Left lung (tissue), 10 donors: ENCODE measurements around the gene VPS37C. TPM values are rescaled to one million over a fixed set of nuclear protein-coding genes. Genes with fewer than 3 reads are reported as not detected.
A peak's percentile ranks its signal among the peaks of the same experiment; 100 is the strongest.

Source experiments
- ATAC-seq: fragments of 200-7000 bp; cut with Tn5 transposase; one replicate; pipeline ENCODE4 v1.9.1; 2020; ENCODE audit warnings: moderate library complexity
- DNase-seq, 4 donors: peaks; one replicate each; pipeline ENCODE4 v3.0.0-alpha.2; 2013 to 2020
- H3K27ac ChIP-seq, 2 donors: fragments of 200-600 bp; sonication (generic) in 1 of 2; one replicate each; pipeline versions ENCODE4 v1.5.0 to v1.8.0; 2020 to 2021
- H3K27me3 ChIP-seq, 2 donors: fragments of 200-600 bp; sonication (generic) in 1 of 2; one replicate each; pipeline versions ENCODE4 v1.5.0 to v1.8.0; 2020 to 2021
- H3K36me3 ChIP-seq, 2 donors: fragments of 200-600 bp; sonication (generic) in 1 of 2; one replicate each; pipeline versions ENCODE4 v1.5.0 to v1.8.0; 2020 to 2021
- H3K4me1 ChIP-seq, 2 donors: fragments of 200-600 bp; one replicate each; pipeline ENCODE4 v1.8.0; 2021
- H3K4me3 ChIP-seq, 2 donors: fragments of 200-600 bp; sonication (generic) in 1 of 2; one replicate each; pipeline versions ENCODE4 v1.5.0 to v1.8.0; 2020 to 2021; ENCODE audit warnings: mild to moderate bottlenecking in 1 of 2
- H3K9me3 ChIP-seq, 2 donors: fragments of 200-600 bp; sonication (generic) in 1 of 2; one replicate each; pipeline versions ENCODE4 v1.5.0 to v1.8.0; 2020 to 2021
- CTCF ChIP-seq, 2 donors: fragments of 200-600 bp; sonication (generic) in 1 of 2; IDR thresholded peaks; one replicate each; pipeline versions ENCODE4 v1.5.0 to v1.8.0; 2021; ENCODE audit warnings: antibody characterized with exemption in 2 of 2
- intact Hi-C, 2 donors: fragments of 100-400 bp; cut with DNase I; formaldehyde crosslinking; loops; one replicate each; pipeline versions ENCODE4 v1.11.2 to v1.14.2; 2022
- polyA plus RNA-seq, 6 donors: library from polyadenylated mRNA; unstranded; fragments of 120-200 nt; gene quantifications; one replicate each; pipeline ENCODE4 v1.2.1, GENCODE V29; 2013; ENCODE audit not compliant: insufficient read length in 6 of 6
- total RNA-seq, 2 donors: library from RNA; stranded (reverse); fragmentation: NEBNext Ultra II Directional; extraction: Animal tissue kit (Norgen Biotek cat#: 25700); gene quantifications; one replicate each; pipeline ENCODE4 v1.2.1, GENCODE V29; 2021
- donor health status: DM: no; HTN: yes; CAD: no.
- donor health status: DM: no; HTN: no; CAD: no.

Gene VPS37C
- total and polyA plus RNA-seq, 8 donors, result 14.7 to 30.8 (median 17.7) TPM

GRCh38 chr11:61128947-61129638 lies 32.1 kb downstream of the VPS37C start:
- Histone ChIP-seq H3K9me3 (no peaks in the 10 kb centered on the region), H3K4me3 (no peak overlapping the region), H3K27me3 (no peaks in the 10 kb centered on the region), H3K27ac (no peak overlapping the region), H3K36me3 (peaks cover 0 to 45% of the 10 kb centered on the region in 2 donors), H3K4me1 (peaks cover 9 to 13% of the 10 kb centered on the region in 2 donors)
- ATAC-seq (no peak), DNase-seq (no peak)
- intact Hi-C loops, result loop anchor here in 1 of 2 donors (2.0 kb wide), 1 partner anchor 158 kb away; the partner anchor contains the start of gene CD6
- TF ChIP-seq CTCF (IDR thresholded peaks at IDR 0.05), result no peak

- H3K4me3 ChIP-seq, result no peak overlapping the region
- peaks cover 9 to 13% of the 10 kb centered on the region in 2 donors for H3K4me1 ChIP-seq
- TF ChIP-seq CTCF (IDR thresholded peaks at IDR 0.05), result no peak
- H3K9me3 ChIP-seq, result no peaks in the 10 kb centered on the region
- intact Hi-C loops, result loop anchor here in 1 of 2 donors (2.0 kb wide), 1 partner anchor 157 kb away; the partner anchor contains the start of gene CD6
- no peak for ATAC-seq
- peaks cover 0 to 34% of the 10 kb centered on the region in 2 donors for H3K36me3 ChIP-seq
- H3K27me3 ChIP-seq, result no peaks in the 10 kb centered on the region
- DNase-seq, result no peak
- H3K27ac ChIP-seq, result no peak overlapping the region
Observed at GRCh38 chr11:61127991-61128390, 33.2 kb downstream of the VPS37C start.

- DNase-seq, result peak in 1 of 4 donors; percentile 44
- ATAC-seq, result no peak
- Histone ChIP-seq H3K27me3 (no peaks in the 10 kb centered on the region), H3K9me3 (no peaks in the 10 kb centered on the region), H3K27ac (no peak overlapping the region), H3K36me3 (peaks cover 0 to 17% of the 10 kb centered on the region in 2 donors), H3K4me1 (peaks cover 9 to 13% of the 10 kb centered on the region in 2 donors), H3K4me3 (no peak overlapping the region)
- intact Hi-C loops, result no loop called here
- TF ChIP-seq CTCF (IDR thresholded peaks at IDR 0.05), result no peak
Observed at GRCh38 chr11:61126256-61126655, 35.0 kb downstream of the VPS37C start.

GRCh38 chr11:61125310-61125684 lies 35.9 kb downstream of the VPS37C start:
- no peak for DNase-seq
- Histone ChIP-seq H3K9me3 (no peaks in the 10 kb centered on the region), H3K27me3 (no peaks in the 10 kb centered on the region), H3K4me3 (no peak overlapping the region), H3K27ac (no peak overlapping the region), H3K4me1 (peaks cover 7 to 11% of the 10 kb centered on the region in 2 donors), H3K36me3 (peaks cover 0 to 11% of the 10 kb centered on the region in 2 donors)
- no peak for ATAC-seq
- intact Hi-C loops, result no loop called here
- no peak for TF ChIP-seq CTCF (IDR thresholded peaks at IDR 0.05)

- DNase-seq (no peak), ATAC-seq (no peak)
- Histone ChIP-seq H3K4me1 (peaks cover 1 to 5% of the 10 kb centered on the region in 2 donors), H3K4me3 (no peak overlapping the region), H3K27ac (no peak overlapping the region), H3K9me3 (no peaks in the 10 kb centered on the region), H3K36me3 (peaks cover 0 to 11% of the 10 kb centered on the region in 2 donors), H3K27me3 (no peaks in the 10 kb centered on the region)
- intact Hi-C loops, result no loop called here
- TF ChIP-seq CTCF (IDR thresholded peaks at IDR 0.05), result no peak
Observed at GRCh38 chr11:61124574-61125309, 36.5 kb downstream of the VPS37C start.
